NCI-H524 (cell line): Measurements from ENCODE around the gene LAMA5.

ENCODE experiments used
- DNase-seq, 2 experiments: peaks; one replicate each; lab custom pipeline; 2025; lab: John Stamatoyannopoulos, UW

Gene LAMA5

DNA sequence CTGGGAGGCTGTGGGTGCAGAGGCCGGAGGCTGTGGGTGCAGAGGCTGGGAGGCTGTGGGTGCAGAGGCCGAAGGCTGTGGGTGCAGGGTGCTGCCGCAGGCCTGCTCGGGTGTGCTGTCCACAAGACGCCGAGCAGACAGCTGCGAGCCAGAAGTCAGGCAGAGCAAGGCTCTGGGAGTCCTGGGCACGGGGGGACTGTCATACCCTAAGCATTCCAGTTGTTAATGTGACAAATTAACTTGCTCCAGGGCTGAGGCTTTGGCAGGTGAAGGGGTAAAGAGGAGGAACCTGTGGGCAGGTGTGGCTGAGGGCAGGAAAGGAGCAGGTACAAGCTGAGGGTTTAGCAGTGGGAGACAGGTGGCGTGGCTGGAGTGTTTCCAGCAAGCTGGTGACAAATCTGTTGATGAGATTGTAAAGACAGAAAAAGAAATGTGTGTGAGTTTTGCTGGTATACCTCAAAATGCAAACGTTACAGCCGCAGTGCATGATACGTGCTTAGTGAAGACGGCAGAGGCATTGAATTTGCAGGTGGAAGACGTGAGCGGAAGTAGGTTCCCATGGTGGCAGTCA, 78.5 kb downstream of the LAMA5 start:
- DNase-seq: no peak

DNA sequence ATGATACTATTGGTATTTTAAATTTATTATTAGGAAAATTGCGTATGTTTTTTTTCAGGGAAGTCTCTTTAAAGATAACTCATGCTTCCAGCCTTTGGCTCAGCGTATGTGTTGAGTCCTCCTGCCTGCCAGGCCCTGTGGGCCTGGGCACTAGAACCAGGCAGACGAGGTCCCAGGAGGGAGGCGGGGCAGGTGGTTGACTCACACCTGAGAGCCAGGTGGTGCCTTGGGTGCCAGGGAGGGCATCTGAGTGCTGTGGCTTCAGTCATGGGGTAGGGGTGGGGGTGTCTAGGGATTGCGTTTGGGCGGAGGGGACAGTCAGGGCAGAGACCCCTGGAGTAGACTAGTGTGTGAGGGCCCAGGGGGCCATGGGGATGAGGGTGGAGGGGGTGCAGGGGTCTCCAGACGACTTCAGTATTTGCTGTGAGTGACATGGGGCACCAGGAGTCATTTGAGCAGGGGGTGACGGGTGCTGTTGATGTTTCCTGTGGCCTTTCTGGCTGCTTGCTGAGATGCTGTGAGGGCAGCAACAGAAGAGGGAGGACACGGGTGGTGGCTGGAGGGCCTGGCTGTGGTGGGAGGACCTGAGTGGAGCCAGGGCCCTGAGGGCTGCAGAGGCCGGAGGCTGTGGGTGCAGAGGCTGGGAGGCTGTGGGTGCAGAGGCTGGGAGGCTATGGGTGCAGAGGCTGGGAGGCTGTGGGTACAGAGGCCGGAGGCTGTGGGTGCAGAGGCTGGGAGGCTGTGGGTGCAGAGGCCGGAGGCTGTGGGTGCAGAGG, 79.2 kb downstream of the LAMA5 start:
- no peak for DNase-seq

DNA sequence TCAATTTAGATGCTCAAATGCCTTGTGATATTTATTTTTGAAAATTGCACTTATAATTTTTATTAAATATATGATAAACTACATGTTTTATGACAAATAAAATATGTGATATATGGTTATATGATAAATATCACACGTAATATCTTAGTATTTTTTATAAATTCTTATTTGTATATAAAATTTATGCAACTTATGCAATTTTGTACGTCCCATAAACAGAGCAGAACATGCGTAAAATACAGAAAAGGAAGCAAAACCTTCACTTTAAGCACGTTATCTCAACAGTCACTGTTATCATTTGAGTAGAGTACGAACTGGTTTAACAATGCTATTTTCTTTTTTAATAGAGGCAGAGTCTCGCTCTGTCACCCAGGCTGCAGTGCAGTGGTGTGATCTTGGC, 80.0 kb downstream of the LAMA5 start:
- DNase-seq: no peak

DNA sequence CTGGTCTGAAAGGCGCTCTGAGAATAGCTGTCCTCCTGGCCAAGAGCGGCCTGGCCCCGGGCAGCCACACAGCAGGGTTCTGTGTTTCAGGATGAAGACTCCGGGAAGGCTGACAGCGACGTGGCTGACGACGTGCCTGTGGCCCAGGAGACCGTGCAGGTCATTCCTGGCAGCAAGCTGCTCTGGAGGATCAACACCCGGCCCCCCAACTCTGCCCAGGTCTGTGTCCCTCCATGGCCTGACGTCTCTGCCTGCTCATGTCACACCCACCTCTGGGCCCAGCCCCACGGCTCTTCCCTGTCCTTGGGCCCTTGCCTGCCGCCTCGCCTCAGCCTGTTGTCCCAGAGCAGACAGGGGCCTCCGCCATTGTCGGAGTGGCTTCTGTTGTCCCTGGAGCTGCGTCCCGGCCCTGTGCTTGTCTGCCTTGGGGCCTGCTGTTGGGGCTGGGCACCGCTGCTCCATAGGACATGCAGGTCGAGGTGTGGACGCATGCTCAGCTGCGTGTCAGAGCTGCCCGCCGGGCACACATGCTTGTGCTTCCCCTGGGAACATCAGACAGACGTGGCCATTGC, 80.5 kb downstream of the LAMA5 start:
- DNase-seq: no peak

DNA sequence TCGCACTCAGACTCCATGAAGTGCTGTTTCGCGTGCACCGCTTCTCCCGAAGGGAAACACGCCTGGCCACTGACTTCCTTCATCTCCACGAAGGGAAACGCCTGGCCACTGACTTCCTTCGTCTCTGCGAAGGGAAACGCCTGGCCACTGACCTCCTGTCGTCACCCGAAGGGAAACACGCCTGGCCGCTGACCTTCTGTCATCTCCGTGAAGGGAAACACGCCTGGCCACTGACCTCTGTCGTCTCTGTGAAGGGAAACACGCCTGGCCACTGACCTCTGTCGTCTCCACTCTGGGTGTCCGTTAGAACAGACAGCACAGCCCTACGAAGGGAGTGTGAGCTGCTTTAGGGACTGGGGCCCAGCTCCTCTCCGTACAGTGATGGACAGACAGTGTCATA, 81.4 kb downstream of the LAMA5 start:
- DNase-seq: no peak

DNA sequence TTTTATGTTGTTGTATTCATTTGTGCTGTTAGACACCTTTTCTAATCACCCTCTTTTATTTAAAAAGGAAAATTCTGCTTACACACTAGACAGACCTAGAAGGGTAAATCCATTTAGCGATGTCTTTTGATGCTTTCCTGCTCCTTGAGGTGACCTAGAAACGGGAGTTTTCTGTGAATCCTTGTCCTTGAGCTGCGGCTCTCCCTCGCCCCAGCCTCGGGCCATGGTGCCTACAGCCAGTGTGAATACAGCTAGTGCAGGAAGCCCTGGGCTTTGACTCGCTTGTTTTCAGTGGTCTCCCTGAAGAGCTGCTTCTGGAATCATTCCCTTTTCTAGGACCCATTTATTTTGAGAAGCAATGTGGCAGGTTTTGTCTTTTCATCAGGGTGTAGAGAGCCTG, 82.0 kb downstream of the LAMA5 start:
- DNase-seq: no peak

- DNase-seq: no peak
Measured at GRCh38 chr20:62284448-62284847, 82.7 kb downstream of the LAMA5 start.

- DNase-seq: no peak
Measured at GRCh38 chr20:62282877-62283503, 84.1 kb downstream of the LAMA5 start.

DNA sequence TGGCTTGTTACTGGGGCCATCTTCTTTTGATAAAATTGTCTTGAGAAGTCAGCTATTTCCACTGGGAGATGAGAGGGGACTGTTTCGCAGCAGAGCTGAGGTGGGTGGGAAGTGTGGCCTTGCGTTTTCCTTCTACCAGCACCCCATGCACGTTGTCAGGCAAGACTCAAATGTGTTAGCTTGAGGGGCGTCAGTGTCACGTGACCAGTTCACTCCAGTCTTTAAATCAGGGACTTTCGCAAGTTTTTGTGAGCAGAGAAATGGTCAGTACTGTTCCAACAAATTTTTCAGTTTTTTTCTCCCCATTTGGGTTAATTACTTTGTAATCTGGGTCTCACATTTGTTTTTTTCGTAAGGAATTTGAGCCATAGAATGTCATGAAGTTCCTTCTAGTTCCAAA, 85.0 kb downstream of the LAMA5 start:
- DNase-seq: no peak

- DNase-seq: no peak
Measured at GRCh38 chr20:62281161-62281933, 85.8 kb downstream of the LAMA5 start.

GRCh38 chr20:62280303-62280702, 86.8 kb downstream of the LAMA5 start:
- no peak for DNase-seq

DNA sequence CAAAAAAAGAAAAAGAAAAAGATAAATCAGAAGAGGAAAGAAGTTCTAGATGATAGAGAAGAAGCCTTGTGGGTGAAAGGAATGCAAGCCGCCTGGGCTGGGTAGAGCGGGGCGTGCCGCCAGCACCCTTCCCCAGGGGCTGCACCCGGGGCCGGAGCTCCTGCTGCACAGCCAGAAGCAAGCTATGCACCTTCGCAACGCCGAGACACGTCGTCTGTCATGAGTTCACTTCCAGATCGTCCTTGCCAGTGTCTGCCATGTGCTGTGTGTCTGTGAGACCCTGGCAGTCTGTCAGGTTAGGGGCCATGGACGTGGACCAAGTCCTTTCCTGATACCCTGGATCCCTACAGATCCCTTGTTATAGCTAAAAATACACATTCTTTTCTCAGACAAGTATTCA, 89.9 kb downstream of the LAMA5 start:
- DNase-seq: no peak

GRCh38 chr20:62276439-62276838, 90.7 kb downstream of the LAMA5 start:
- DNase-seq: no peak

DNA sequence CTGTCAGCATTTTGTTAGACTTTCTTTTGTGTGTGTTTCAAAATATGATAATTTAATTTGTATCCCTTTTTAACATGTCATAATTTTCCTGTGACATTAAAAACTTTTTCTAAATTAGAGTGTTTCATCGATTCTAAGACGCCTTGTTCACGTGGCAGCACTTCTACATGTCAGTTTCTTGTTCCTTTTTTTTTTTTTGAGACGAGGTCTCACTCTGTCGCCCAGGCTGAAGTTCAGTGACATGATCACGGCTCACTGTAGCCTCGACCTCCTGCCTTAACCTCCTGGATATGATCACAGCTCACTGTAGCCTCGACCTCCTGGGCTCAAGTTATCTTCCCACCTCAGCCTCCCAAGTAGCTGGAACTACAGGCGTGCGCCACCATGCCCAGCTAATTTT, 91.9 kb downstream of the LAMA5 start:
- DNase-seq: no peak

- no peak for DNase-seq
Measured at GRCh38 chr20:62274332-62274950, 92.7 kb downstream of the LAMA5 start.

DNA sequence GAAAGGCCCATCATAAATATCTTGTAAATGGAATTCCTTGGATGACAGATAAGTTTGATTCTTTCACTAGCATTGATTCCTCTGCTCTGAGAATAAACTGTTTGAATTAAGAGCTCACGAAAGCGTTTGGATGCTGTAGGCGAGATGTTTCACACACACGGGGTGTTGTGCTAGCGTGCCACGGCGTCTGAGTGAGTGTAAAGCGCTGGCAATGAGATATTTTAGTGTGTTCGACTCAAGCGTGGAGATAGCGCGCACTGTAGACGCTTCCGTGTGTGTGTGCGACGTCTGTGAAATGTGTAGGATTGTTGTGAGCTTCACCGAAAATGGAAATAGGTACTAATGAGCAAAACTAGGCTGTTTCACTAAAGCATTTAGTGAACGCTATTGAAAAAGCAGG, 93.7 kb downstream of the LAMA5 start:
- no peak for DNase-seq

GRCh38 chr20:62272200-62272599, 94.9 kb downstream of the LAMA5 start:
- DNase-seq: no peak

DNA sequence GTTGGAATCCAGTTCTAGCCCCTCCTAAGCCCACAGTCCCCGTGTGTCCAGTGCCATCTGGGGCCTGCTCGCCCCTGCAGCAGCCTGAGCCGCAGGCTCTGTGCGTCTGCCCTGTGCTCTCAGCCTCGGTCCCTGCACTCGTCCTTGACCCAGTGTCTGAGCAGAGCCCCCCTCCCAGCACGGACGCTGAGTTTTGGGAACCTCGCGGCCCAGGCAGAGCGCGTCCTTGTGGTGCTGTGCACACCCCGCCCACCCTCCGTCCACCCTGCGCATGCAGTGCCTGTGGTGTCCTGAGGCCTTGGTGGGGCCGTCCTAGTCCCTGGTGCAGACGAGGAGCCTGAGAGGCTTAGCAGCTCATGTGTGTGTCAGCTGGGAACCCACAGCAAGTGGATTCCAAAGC, 97.2 kb downstream of the LAMA5 start:
- no peak for DNase-seq

GRCh38 chr20:62269378-62269777, 97.7 kb downstream of the LAMA5 start:
- DNase-seq: no peak

- DNase-seq: no peak
Measured at GRCh38 chr20:62268228-62268900, 98.7 kb downstream of the LAMA5 start.

- no peak for DNase-seq
Measured at GRCh38 chr20:62267543-62267942, 99.6 kb downstream of the LAMA5 start.
